IPS-20b (cell line): ENCODE results near the gene KRT222.

Experiments used
- H3K27ac ChIP-seq: one replicate; pipeline ENCODE4 v1.5.1; 2013; ENCODE audit warnings: low read length
- H3K27me3 ChIP-seq: 2 replicates; pipeline ENCODE4 v1.6.1; 2013; ENCODE audit warnings: mild to moderate bottlenecking, low read length, inconsistent platforms; ENCODE audit not compliant: insufficient read depth
- H3K36me3 ChIP-seq: 2 replicates; pipeline ENCODE4 v1.6.1; 2013; ENCODE audit warnings: low read depth, mild to moderate bottlenecking, inconsistent platforms, low read length, moderate library complexity; ENCODE audit not compliant: insufficient read depth
- H3K4me1 ChIP-seq: 2 replicates; pipeline ENCODE4 v1.6.1; 2013; ENCODE audit warnings: mild to moderate bottlenecking, control low read depth, inconsistent platforms, low read length, moderate library complexity; ENCODE audit not compliant: insufficient read depth
- H3K4me3 ChIP-seq: 2 replicates; pipeline ENCODE4 v1.5.1; 2013; ENCODE audit warnings: mild to moderate bottlenecking, low read length, inconsistent platforms
- H3K9ac ChIP-seq: 2 replicates; pipeline ENCODE4 v1.6.1; 2013; ENCODE audit warnings: low read depth, mild to moderate bottlenecking, inconsistent platforms, low read length, moderate library complexity
- H3K9me3 ChIP-seq: 2 replicates; pipeline ENCODE4 v1.6.1; 2013; ENCODE audit warnings: mild to moderate bottlenecking, low read depth, low read length, inconsistent platforms; ENCODE audit not compliant: insufficient read depth

KRT222 gene

DNA sequence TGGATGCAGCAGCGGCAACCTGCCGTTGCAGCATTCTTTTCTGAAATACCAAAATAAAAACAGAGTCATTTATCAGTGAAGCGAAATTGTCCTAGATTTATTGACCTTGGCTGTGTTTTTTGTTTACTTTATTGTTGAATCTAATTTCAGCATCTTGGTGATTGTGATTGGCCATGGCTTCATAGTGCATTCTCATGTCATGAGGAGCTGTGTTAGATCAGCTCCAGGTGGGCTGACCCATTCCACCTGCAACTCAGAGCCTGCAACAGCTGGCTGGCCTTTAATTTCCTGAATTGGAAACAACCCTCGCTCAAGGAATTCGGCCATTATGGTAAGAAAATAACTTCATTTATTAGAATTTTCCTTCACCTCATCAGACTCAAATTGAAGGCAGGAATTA lies 22.1 kb upstream of the KRT222 start:
- H3K9ac ChIP-seq: no peak overlapping the region
- H3K36me3 ChIP-seq: no peaks in the 10 kb centered on the region
- H3K9me3 ChIP-seq: no peaks in the 10 kb centered on the region
- H3K4me1 ChIP-seq: no peaks in the 10 kb centered on the region
- H3K27me3 ChIP-seq: no peaks in the 10 kb centered on the region
- no peak overlapping the region for H3K4me3 ChIP-seq
- H3K27ac ChIP-seq: no peak overlapping the region

GRCh38 chr17:40686192-40686591 lies 21.2 kb upstream of the KRT222 start:
- Histone ChIP-seq H3K4me3 (no peak overlapping the region), H3K27me3 (no peaks in the 10 kb centered on the region), H3K27ac (no peak overlapping the region), H3K36me3 (no peaks in the 10 kb centered on the region), H3K9ac (no peak overlapping the region), H3K4me1 (no peaks in the 10 kb centered on the region), H3K9me3 (no peaks in the 10 kb centered on the region)

- no peaks in the 10 kb centered on the region for H3K4me1 ChIP-seq
Observed at GRCh38 chr17:40680998-40681397, 16.0 kb upstream of the KRT222 start.

DNA sequence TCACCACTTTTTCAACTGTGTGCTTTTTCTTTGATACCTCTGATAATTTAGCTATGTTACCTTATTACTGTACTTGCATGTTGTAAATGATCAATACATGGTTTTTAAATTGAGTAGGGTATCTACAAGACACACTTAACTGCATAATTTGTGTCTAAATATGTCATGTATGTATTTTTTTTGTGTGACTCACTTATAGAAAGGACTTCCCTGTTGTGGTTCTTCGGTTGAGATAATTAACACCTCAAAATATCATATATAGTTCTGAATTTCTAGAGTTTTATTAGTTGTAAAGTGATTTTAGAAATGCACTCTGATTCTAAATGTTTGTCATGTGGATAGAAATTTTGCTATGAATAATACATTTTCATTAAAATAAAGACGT lies 14.5 kb upstream of the KRT222 start:
- Histone ChIP-seq H3K4me3 (no peak overlapping the region), H3K27ac (no peak overlapping the region), H3K9ac (no peak overlapping the region), H3K9me3 (no peaks in the 10 kb centered on the region), H3K27me3 (no peaks in the 10 kb centered on the region), H3K4me1 (no peaks in the 10 kb centered on the region), H3K36me3 (no peaks in the 10 kb centered on the region)

More at GRCh38 chr17:40680998-40681397, 16.0 kb upstream of the KRT222 start:
- Histone ChIP-seq H3K27ac (no peak overlapping the region), H3K9ac (no peak overlapping the region), H3K4me3 (no peak overlapping the region), H3K36me3 (no peaks in the 10 kb centered on the region), H3K9me3 (no peaks in the 10 kb centered on the region), H3K27me3 (no peaks in the 10 kb centered on the region)

GRCh38 chr17:40678902-40679522 lies 14.0 kb upstream of the KRT222 start:
- Histone ChIP-seq H3K9me3 (no peaks in the 10 kb centered on the region), H3K9ac (no peak overlapping the region), H3K4me1 (no peaks in the 10 kb centered on the region), H3K27me3 (no peaks in the 10 kb centered on the region), H3K36me3 (no peaks in the 10 kb centered on the region), H3K4me3 (no peak overlapping the region), H3K27ac (no peak overlapping the region)

DNA sequence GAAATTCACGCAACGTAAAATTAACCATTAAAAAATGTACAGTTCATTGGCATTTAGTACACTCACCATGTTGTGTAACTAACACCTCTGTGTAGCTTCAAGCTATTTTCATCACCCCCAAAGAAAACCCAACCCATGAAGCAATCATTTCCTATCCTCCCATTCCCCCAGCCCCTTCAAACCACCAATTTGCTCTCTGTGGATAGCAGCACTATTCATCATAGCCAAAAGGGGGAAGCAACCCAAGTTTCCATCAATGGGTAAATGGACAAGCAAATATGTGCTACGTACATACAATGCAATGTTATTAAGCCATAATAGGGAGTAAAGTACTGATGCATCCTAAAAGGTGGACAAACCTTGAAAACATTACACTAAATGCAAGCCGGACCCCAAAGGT lies 10.9 kb upstream of the KRT222 start:
- H3K4me1 ChIP-seq: no peaks in the 10 kb centered on the region; the same call in 1 of the 2 replicates
- H3K27me3 ChIP-seq: no peaks in the 10 kb centered on the region
- H3K9ac ChIP-seq: no peak overlapping the region
- H3K36me3 ChIP-seq: no peaks in the 10 kb centered on the region
- no peak overlapping the region for H3K4me3 ChIP-seq
- H3K9me3 ChIP-seq: no peaks in the 10 kb centered on the region
- no peak overlapping the region for H3K27ac ChIP-seq

DNA sequence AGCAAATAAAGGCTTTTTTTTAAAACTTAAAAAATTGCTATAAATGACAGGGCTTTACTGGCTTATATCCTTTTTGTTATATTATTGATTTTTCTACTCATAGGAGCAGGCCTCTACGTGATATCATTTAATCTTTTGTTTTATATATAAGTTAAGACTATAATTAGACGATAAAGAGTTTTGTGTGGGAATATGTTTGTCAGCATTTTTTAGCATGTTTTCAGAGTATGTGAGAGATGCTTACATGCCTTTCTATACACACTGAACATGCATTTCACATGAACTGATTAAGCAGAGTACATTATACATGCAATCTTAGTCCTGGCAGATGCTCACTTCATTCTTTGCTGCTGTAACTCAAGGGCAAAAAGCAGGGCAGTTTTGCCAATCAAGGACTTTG lies 7.7 kb upstream of the KRT222 start:
- Histone ChIP-seq H3K27me3 (no peaks in the 10 kb centered on the region), H3K9me3 (no peaks in the 10 kb centered on the region), H3K4me3 (no peak overlapping the region), H3K27ac (no peak overlapping the region), H3K4me1 (no peaks in the 10 kb centered on the region; the same call in 1 of the 2 replicates), H3K36me3 (no peaks in the 10 kb centered on the region), H3K9ac (no peak overlapping the region)

DNA sequence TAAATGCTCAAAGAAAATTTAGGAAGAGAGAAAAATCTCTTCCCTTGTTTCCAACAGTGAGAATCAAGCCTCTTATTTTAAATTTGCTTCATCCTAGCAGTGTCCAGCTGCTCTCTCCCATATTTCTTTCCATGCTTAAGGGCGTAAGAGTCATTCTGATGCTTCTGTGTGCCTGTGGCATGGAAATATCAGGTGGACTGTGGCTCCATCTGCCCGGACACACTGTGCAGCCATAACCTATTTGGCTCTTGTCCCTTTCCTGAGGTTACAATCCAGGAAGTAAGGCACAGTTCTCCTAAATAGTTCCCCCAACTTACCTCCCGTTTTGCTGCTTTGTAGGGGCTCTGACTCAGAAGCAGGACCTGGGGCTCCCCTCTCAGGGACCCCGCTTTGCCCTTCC lies 6.3 kb upstream of the KRT222 start:
- H3K4me1 ChIP-seq: no peaks in the 10 kb centered on the region; the same call in 1 of the 2 replicates
- no peak overlapping the region for H3K4me3 ChIP-seq
- no peaks in the 10 kb centered on the region for H3K27me3 ChIP-seq
- no peak overlapping the region for H3K27ac ChIP-seq
- no peaks in the 10 kb centered on the region for H3K9me3 ChIP-seq
- H3K36me3 ChIP-seq: no peaks in the 10 kb centered on the region
- H3K9ac ChIP-seq: no peak overlapping the region

DNA sequence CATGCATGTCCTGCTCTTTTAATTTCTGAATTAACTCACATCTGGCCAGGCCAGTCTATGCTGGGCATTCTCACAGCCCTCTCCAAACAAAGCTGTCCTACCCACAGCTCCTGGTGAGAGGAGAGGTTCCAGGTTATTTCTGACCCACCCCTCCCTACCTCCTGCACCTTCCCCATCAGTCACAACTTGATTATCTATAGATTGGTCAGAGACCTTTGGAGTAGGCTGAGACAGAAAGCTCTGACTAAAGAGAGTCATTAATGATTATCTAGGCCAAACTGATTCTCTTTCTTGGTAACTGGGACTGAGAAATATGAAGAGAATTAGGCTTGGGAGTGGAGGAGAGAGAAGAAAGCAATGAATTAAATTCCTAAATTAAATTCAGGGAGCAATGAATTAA lies 1.4 kb upstream of the KRT222 start:
- Histone ChIP-seq H3K27ac (no peak overlapping the region), H3K27me3 (no peaks in the 10 kb centered on the region; the same call in 1 of the 2 replicates), H3K9ac (no peak overlapping the region), H3K4me3 (no peak overlapping the region), H3K4me1 (no peaks in the 10 kb centered on the region; the same call in 1 of the 2 replicates), H3K36me3 (no peaks in the 10 kb centered on the region), H3K9me3 (no peaks in the 10 kb centered on the region)

- Histone ChIP-seq H3K36me3 (no peaks in the 10 kb centered on the region), H3K4me3 (no peak overlapping the region)
Observed at GRCh38 chr17:40663252-40663651, 1.7 kb downstream of the KRT222 start.

DNA sequence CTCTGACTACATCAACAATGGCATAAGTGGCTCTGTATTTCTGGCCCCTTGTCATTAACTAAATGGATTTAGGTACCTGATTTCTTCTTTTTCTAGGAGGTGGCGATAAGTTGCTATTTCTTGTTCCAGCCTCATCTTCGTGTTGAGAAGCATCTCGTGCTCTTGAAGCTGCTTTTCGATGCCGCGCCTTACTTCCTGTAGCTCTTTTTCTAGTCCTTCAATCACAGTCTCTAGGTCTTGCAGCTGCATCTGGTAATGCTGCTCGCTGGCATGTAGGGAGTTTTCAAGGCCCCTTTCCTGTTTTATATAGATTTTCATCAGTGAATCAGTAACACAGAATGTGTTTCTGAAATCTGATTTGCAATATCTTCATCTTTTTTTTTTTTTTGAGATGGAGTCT lies 5.1 kb downstream of the KRT222 start:
- Histone ChIP-seq H3K4me3 (no peak overlapping the region), H3K27me3 (no peaks in the 10 kb centered on the region; the same call in 1 of the 2 replicates)

More at GRCh38 chr17:40663252-40663651, 1.7 kb downstream of the KRT222 start:
- Histone ChIP-seq H3K9ac (no peak overlapping the region), H3K27me3 (no peaks in the 10 kb centered on the region; the same call in 1 of the 2 replicates), H3K27ac (no peak overlapping the region), H3K9me3 (no peaks in the 10 kb centered on the region), H3K4me1 (no peaks in the 10 kb centered on the region; the same call in 1 of the 2 replicates)

GRCh38 chr17:40658396-40658795 lies 6.6 kb downstream of the KRT222 start:
- Histone ChIP-seq H3K4me1 (no peaks in the 10 kb centered on the region), H3K4me3 (no peak overlapping the region), H3K36me3 (no peaks in the 10 kb centered on the region), H3K9ac (no peak overlapping the region), H3K9me3 (no peaks in the 10 kb centered on the region), H3K27me3 (no peaks in the 10 kb centered on the region), H3K27ac (no peak overlapping the region)

More for the DNA sequence above, 5.1 kb downstream of the KRT222 start:
- Histone ChIP-seq H3K27ac (no peak overlapping the region), H3K9ac (no peak overlapping the region), H3K36me3 (no peaks in the 10 kb centered on the region), H3K9me3 (no peaks in the 10 kb centered on the region), H3K4me1 (no peaks in the 10 kb centered on the region; the same call in 1 of the 2 replicates)
